K562 (cell line): ENCODE measurements around the gene MAGI2. TPM values are rescaled to one million over a fixed set of nuclear protein-coding genes. Genes with fewer than 3 reads are reported as not detected.

Experiments
- ATAC-seq: fragments of 200-7000 bp; cut with Tn5 transposase; 3 replicates; pipeline ENCODE4 v1.9.1; 2020; ENCODE audit warnings: moderate library complexity
- BruUV-seq: library from RNA; stranded (reverse); fragments of 400-500 nt; replicated peaks from 2 replicates; lab custom pipeline; 2021; lab: Mats Ljungman, UMichigan
- CTCF ChIA-PET: fragments of 300-600 bp; formaldehyde crosslinking; extraction: SDS; loops from one replicate; lab custom pipeline; 2021; ENCODE audit warnings: low intra/inter-chr PET ratio; lab: Yijun Ruan, JAX
- POLR2A ChIA-PET: fragments of 300-600, 350-650 bp; sonication (Branson Sonifier 250); formaldehyde crosslinking; extraction: SDS; loops from one replicate; lab custom pipeline; 2021; ENCODE audit warnings: antibody characterized with exemption, inconsistent platforms; lab: Yijun Ruan, JAX
- DNase-seq, 4 experiments: peaks; one replicate each; pipeline versions ENCODE4 v3.0.0 to v3.0.0-alpha.2; 2011 to 2018; ENCODE audit warnings: low spot score in 3 of 4, mixed read lengths in 3 of 4; ENCODE audit errors: extremely low read depth in 1 of 4
- FAIRE-seq: peaks from 2 replicates; lab custom pipeline; 2011; peaks lifted over from hg19 to GRCh38; lab: Jason Lieb, UNC
- H2AFZ ChIP-seq: 2 replicates; pipeline ENCODE4 v1.6.0; 2011; ENCODE audit warnings: low read depth, low read length, control low read depth, inconsistent platforms
- H3K27ac ChIP-seq: fragments of 200-600 bp; 3 replicates; pipeline ENCODE4 v1.8.0; 2011; ENCODE audit warnings: low read depth, mild to moderate bottlenecking, control low read depth, inconsistent platforms, low read length, moderate library complexity, mixed read lengths; ENCODE audit errors: extremely low read depth
- H3K27me3 ChIP-seq, 2 experiments: fragments of 300-600 bp in 1 of 2; 2 replicates in 1 of 2; 3 replicates in 1 of 2; pipeline versions ENCODE4 v1.6.0 to v1.8.0; 2011; ENCODE audit warnings: inconsistent platforms in 2 of 2, low read length in 2 of 2, mild to moderate bottlenecking in 1 of 2, mixed read lengths in 1 of 2, moderate library complexity in 1 of 2; ENCODE audit not compliant: control insufficient read depth in 2 of 2, insufficient read depth in 2 of 2
- H3K36me3 ChIP-seq: fragments of 300-600 bp; 3 replicates; pipeline ENCODE4 v1.8.0; 2011; ENCODE audit warnings: mild to moderate bottlenecking, low read length, inconsistent platforms; ENCODE audit not compliant: control insufficient read depth, insufficient read depth
- H3K4me1 ChIP-seq, 2 experiments: fragments of 200-600 bp in 1 of 2; replicated peaks in 1 of 2; 2 replicates in 1 of 2; 3 replicates in 1 of 2; pipeline versions ENCODE4 v1.5.1 to v1.8.0; 2011; ENCODE audit warnings: inconsistent platforms in 2 of 2, low read length in 2 of 2, mild to moderate bottlenecking in 1 of 2, mixed read lengths in 1 of 2, moderate library complexity in 1 of 2; ENCODE audit not compliant: control insufficient read depth in 2 of 2, insufficient read depth in 2 of 2
- H3K4me2 ChIP-seq: 2 replicates; pipeline ENCODE4 v1.6.1; 2011; ENCODE audit warnings: low read length, control low read depth, inconsistent platforms, mixed read lengths; ENCODE audit not compliant: insufficient read depth
- H3K4me3 ChIP-seq: fragments of 200-600 bp; sonication (generic), shearing (Covaris generic); 2 replicates; pipeline ENCODE4 v1.5.1; 2016; ENCODE audit warnings: control low read depth, inconsistent platforms
- H3K79me2 ChIP-seq: fragments of 200-600 bp; 3 replicates; pipeline ENCODE4 v1.8.0; 2011; ENCODE audit warnings: low read length, inconsistent platforms; ENCODE audit not compliant: control insufficient read depth, insufficient read depth
- H3K9ac ChIP-seq, 2 experiments: 2 replicates each; pipeline versions ENCODE4 v1.6.0 to v1.6.1; 2011; ENCODE audit warnings: low read depth in 2 of 2, low read length in 2 of 2, control low read depth in 1 of 2, inconsistent platforms in 1 of 2, mild to moderate bottlenecking in 1 of 2, mixed read lengths in 1 of 2; ENCODE audit not compliant: insufficient read depth in 1 of 2
- H3K9me1 ChIP-seq: one replicate; pipeline ENCODE4 v1.6.0; 2011; ENCODE audit warnings: inconsistent platforms, mild to moderate bottlenecking, low read length, moderate library complexity; ENCODE audit not compliant: control insufficient read depth, insufficient read depth
- H3K9me3 ChIP-seq: replicated peaks from 2 replicates; pipeline ENCODE4 v1.5.1; 2011; ENCODE audit warnings: low read depth, low read length, inconsistent platforms; ENCODE audit not compliant: control insufficient read depth, insufficient read depth
- H4K20me1 ChIP-seq: replicated peaks from 2 replicates; pipeline ENCODE4 v1.6.1; 2011; ENCODE audit warnings: low read length, inconsistent platforms, mixed read lengths; ENCODE audit not compliant: control insufficient read depth, insufficient read depth
- CHD4 ChIP-seq: fragments of 200-600 bp; sonication (generic); IDR thresholded peaks from 3 replicates; pipeline ENCODE4 v1.6.1; 2012; ENCODE audit warnings: low read depth, mild to moderate bottlenecking, mixed read lengths, low read length, inconsistent platforms; ENCODE audit not compliant: insufficient read depth, insufficient replicate concordance, poor library complexity, severe bottlenecking
- HDAC6 ChIP-seq: IDR thresholded peaks from 2 replicates; pipeline ENCODE4 v1.6.1; 2012; ENCODE audit warnings: low read depth, mild to moderate bottlenecking, control low read depth, inconsistent platforms, low read length, moderate library complexity
- MEF2A ChIP-seq: IDR thresholded peaks from 2 replicates; pipeline ENCODE4 v1.6.1; 2011; ENCODE audit warnings: low read depth, mild to moderate bottlenecking, low read length, moderate library complexity; ENCODE audit not compliant: control insufficient read depth
- NR4A1 ChIP-seq, 2 experiments: fragments of 250-450 bp in 1 of 2; fragments of 450-650 bp in 1 of 2; sonication (Bioruptor Pico) in 1 of 2; IDR thresholded peaks; 2 replicates each; pipeline versions ENCODE4 v1.4.0 to v1.6.1; 2016 to 2020; ENCODE audit warnings: mild to moderate bottlenecking in 2 of 2, missing compliant biosample characterization in 1 of 2, missing genetic modification characterization in 1 of 2, moderate library complexity in 1 of 2
- SMC3 ChIP-seq: conservative IDR thresholded peaks from 2 replicates; pipeline ENCODE4 v1.6.1; 2011; ENCODE audit warnings: low read depth, low read length, improper control_type of control experiment; ENCODE audit not compliant: insufficient read depth
- TOE1 ChIP-seq, 2 experiments: fragments of 450-650 bp in 1 of 2; sonication (generic) in 1 of 2; formaldehyde crosslinking in 1 of 2; IDR thresholded peaks; 2 replicates each; pipeline versions ENCODE4 v1.7.1 to v1.8.0; 2016 to 2022; ENCODE audit warnings: borderline replicate concordance in 2 of 2, mild to moderate bottlenecking in 2 of 2, antibody characterized with exemption in 1 of 2, inconsistent platforms in 1 of 2, low read depth in 1 of 2, missing genetic modification reagents in 1 of 2, moderate library complexity in 1 of 2
- YBX1 ChIP-seq: fragments of 450-650 bp; IDR thresholded peaks from 2 replicates; pipeline ENCODE4 v1.7.1; 2016; ENCODE audit warnings: mild to moderate bottlenecking
- ZNF12 ChIP-seq: sonication (generic); formaldehyde crosslinking; IDR thresholded peaks from 2 replicates; pipeline ENCODE4 v1.4.0; 2020; ENCODE audit warnings: mild to moderate bottlenecking, missing genetic modification reagents
- ZNF76 ChIP-seq: fragments of 250-450 bp; sonication (Bioruptor Pico); IDR thresholded peaks from 2 replicates; pipeline ENCODE4 v1.4.0; 2020; ENCODE audit warnings: mild to moderate bottlenecking, moderate library complexity, borderline replicate concordance
- in situ Hi-C: fragments of 300-500 bp; cut with MboI; formaldehyde crosslinking; loops from 4 replicates; pipeline ENCODE4 v1.15.0; 2018; ENCODE audit warnings: inconsistent platforms, mixed read lengths
- intact Hi-C: fragments of 100-400 bp; cut with micrococcal nuclease; formaldehyde crosslinking; loops from 2 replicates; pipeline ENCODE4 v1.14.2; 2022
- polyA plus RNA-seq, 8 experiments: library from polyadenylated mRNA; depleted of rRNA in 4 of 8; stranded (reverse) in 5 of 8; unstranded in 3 of 8; fragments of >200 nt; fragmentation: Nextera tagmentation in 2 of 8; fragmentation: Illumina TruSeq in 1 of 8; extraction: Ambion mirVana in 2 of 8; extraction: Trizol in 1 of 8; gene quantifications; 2 replicates each; pipeline versions ENCODE4 v1.2.1 to v1.2.3, GENCODE V29; 2011 to 2014; ENCODE audit warnings: inconsistent platforms in 1 of 8, missing spikeins in 1 of 8
- total RNA-seq, 7 experiments: library from RNA; depleted of rRNA in 6 of 7; stranded (reverse); fragments of >200 nt in 6 of 7; fragmentation: Illumina TruSeq in 2 of 7; extraction: Trizol in 2 of 7; gene quantifications; 2 replicates each; pipeline versions ENCODE4 v1.2.1 to v1.2.3, GENCODE V29; 2011 to 2021; ENCODE audit warnings: low replicate concordance in 1 of 7

Gene MAGI2
- total and polyA plus RNA-seq, 9 of the 15 experiments (the other 6 are each of a cell fraction or from before 2014, with no cell fraction given), result 0.27 to 1.4 (median 0.70) TPM

GRCh38 chr7:79340212-79340611 lies 113.3 kb downstream of the MAGI2 start:
- Histone ChIP-seq H3K9ac (no peak overlapping the region), H4K20me1 (no peaks in the 10 kb centered on the region), H3K4me1 (no peaks in the 10 kb centered on the region), H3K27ac (no peak overlapping the region), H3K27me3 (no peaks in the 10 kb centered on the region), H3K79me2 (no peaks in the 10 kb centered on the region), H3K36me3 (no peaks in the 10 kb centered on the region), H2AFZ (no peak overlapping the region), H3K4me2 (no peak overlapping the region), H3K9me3 (no peaks in the 10 kb centered on the region; the same call in 1 of the 2 replicates)
- FAIRE-seq, result no peak
- in situ Hi-C loops, result no loop called here
- no peak for DNase-seq
- no TSS peak for BruUV-seq
- POLR2A ChIA-PET, result no interaction called here
- TF ChIP-seq NR4A1 (CRISPR knock-in tag; IDR thresholded peaks at IDR 0.05) (no peak), NR4A1 (tag; IDR thresholded peaks at IDR 0.05) (no peak), HDAC6 (no peak), MEF2A (no peak), ZNF12 (CRISPR knock-in tag) (no peak), YBX1 (no peak), ZNF76 (CRISPR knock-in tag) (no peak), SMC3 (no peak), TOE1 (IDR thresholded peaks at IDR 0.05; ENCODE audit: borderline replicate concordance) (no peak), TOE1 (CRISPR knock-in tag; IDR thresholded peaks at IDR 0.05; ENCODE audit: borderline replicate concordance, low read depth) (no peak), CHD4 (no peak)
- TF ChIP-seq, all 486 proteins: peak for 0
- ATAC-seq, result no peak
- no peak overlapping the region for H3K4me3 ChIP-seq
- H3K9me1 ChIP-seq, result no peaks in the 10 kb centered on the region
- intact Hi-C loops, result no loop called here
- CTCF ChIA-PET, result no interaction called here
